Skin of body (tissue), 2 donors: Measurements from ENCODE around the gene MAP2K6. TPM values are rescaled to one million over a fixed set of nuclear protein-coding genes. Genes with fewer than 3 reads are reported as not detected.

ENCODE experiments used
- DNase-seq: peaks from one replicate; lab custom pipeline; 2025; lab: John Stamatoyannopoulos, UW
- total RNA-seq: library from RNA; depleted of rRNA; stranded (reverse); fragments of >200 nt; gene quantifications from one replicate; pipeline ENCODE4 v1.2.3, GENCODE V29; 2014

MAP2K6 gene
- total RNA-seq, 1 donor from 2014 or later: 8.6 TPM

- DNase-seq: no peak
Observed at GRCh38 chr17:69528035-69528434, 113.5 kb downstream of the MAP2K6 start.

- no peak for DNase-seq
Observed at GRCh38 chr17:69533481-69534234, 119.2 kb downstream of the MAP2K6 start.

DNA sequence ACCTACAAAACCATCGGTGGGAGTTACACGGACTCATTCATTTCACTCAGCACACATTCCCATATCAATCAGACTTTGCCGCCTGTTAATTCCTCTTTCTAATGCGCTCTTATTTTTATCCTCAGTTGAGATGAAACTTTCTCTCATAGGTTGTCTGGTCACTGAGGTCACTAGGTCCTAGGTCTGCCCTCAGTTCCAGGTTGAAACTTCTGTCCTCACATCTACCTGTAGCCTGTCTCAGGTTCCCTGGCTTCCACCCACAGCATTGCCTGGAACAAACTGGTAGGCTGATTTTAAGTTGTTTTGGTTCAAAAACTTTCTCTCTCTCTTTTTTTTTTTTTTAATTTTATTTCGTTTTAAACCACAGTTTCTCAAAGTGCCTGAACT lies 119.7 kb downstream of the MAP2K6 start:
- no peak for DNase-seq

DNA sequence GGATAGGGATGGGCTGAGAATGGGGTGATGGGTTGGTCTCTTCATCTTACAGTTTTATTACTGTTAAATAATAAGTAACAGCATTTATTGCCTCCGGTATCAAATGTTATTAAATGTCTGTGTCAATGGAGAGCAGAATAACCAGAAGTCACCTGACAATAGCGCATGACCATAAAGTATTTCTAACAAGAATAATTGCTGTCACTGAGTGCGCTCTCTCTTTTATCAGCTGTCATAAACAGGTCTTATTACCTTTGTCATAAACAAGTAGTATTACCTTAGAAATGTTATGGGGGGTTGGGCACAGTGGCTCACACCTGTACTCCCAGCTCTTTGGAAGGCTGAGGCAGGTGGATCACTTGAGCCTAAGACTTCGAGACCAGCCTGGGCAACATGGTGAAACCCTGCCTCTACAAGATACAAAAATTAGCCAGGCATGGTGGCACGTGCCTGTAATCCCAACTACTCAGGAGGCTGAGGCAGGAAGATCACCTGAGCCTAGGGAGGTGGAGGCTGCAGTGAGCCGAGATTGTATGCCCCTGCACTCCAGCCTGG lies 120.6 kb downstream of the MAP2K6 start:
- no peak for DNase-seq

GRCh38 chr17:69538795-69539194 lies 124.3 kb downstream of the MAP2K6 start:
- DNase-seq: no peak

- DNase-seq: no peak
Observed at GRCh38 chr17:69539274-69539673, 124.8 kb downstream of the MAP2K6 start.

GRCh38 chr17:69539781-69540319 lies 125.4 kb downstream of the MAP2K6 start:
- DNase-seq: no peak

DNA sequence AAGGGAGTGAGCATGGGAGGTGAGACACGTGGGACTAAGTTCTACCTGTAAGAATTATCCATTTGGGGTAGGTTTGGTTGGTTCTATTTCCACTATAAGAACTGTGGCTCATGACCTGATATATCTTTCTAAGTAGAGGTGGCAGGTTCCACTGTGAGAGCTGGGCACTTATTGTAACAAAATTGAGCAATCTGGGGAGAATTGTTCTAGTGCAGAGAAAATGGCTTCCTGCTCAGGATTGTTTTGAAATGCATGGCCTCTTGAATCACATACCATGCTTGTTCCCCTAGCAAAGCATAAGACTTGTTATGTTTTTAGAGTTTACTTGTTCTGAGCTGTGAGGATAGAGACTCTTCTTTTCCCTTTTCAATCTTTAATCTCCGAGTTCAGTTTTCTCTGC lies 125.9 kb downstream of the MAP2K6 start:
- no peak for DNase-seq

DNA sequence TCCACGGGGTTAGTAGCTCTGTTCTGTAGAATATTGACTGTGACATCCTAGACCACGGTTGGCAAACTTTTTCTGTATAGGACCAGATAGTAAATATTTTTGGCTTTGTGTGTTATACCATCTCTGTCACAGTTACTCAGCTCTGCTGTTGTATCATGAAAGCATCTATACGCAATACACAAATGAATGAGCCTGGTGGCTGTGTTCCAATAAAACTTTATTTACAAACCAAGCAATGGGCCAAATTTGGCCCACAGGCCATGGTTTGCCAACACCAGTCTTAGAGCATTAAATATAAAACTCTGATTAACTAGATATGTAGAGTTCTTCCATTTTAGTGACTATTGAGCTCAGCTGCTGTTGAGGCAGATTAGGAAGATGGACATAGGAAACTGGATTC lies 132.7 kb downstream of the MAP2K6 start:
- DNase-seq: no peak

DNA sequence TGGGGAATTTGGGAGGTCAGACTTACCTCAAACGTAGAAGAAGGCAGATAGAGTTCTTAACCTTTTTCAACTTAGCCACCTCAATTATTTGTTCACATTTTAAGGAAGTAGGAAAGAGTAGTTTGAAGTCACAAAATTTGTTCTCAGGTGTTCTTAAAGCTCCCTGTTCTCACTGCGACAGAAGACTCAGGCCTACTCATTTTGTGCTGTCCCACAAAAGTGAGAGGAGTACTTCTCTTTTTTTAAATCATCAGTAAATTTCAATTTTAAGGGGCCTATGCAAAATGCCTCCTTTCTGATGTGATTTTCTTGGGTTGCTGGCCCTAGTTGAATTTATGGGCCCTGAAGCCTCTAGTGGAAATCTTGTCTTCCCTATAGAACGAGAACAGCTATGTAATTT lies 133.4 kb downstream of the MAP2K6 start:
- no peak for DNase-seq

DNA sequence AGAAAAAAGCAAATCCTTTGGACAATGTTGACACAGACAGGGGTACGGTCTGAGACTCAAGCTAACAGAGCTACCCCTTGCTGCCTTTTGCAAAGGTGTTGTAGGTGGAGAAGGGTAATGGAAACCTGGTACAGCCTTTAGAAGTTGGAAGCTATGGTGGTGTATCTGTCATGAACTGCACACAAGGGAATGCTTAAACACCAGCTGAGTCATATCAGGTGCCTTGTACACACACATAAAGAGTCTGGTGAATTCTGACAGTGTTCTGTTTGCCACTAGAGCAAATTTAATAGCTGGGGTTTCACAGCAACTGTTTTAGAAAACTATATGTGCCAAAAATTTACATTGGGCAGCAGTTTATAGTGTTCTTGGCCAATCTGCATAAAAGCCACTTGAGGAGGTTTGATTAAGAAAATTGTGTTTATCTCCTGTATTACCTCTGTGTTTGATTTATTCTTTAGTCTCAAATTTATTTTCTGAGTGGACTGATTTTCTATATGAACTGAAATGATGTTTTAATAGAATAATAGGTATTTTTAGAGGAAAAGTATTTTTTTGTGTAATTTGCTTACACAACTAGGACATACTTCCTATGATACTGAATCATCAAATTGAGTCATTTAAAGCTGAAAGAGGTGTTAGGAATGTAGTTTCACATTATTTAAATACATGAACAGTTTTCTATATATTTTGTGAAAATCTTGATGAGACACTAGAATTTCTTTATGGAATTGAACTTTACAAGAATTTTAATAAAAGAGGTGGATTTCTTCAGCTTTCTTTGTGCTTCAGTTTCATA lies 136.9 kb downstream of the MAP2K6 start:
- no peak for DNase-seq

GRCh38 chr17:69552986-69553667 lies 138.6 kb downstream of the MAP2K6 start:
- no peak for DNase-seq

DNA sequence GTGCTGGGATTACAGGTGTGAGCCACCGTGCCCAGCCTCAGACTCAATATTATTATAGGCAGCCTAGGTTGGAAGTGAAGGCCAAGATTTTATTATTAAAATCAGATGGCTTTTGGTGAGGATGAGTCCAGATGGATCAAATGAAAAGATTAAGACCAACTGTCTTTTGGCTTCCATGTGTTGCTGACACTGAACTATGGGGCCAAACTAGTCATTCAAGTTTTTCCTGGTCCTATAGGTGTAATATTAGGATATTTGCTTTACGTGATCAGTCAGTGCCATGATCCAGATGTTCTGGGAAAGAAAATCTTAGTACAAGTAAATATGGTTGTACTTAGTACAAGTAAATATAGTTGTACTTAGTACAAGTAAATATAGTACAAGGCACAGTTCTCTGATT lies 140.6 kb downstream of the MAP2K6 start:
- no peak for DNase-seq

DNA sequence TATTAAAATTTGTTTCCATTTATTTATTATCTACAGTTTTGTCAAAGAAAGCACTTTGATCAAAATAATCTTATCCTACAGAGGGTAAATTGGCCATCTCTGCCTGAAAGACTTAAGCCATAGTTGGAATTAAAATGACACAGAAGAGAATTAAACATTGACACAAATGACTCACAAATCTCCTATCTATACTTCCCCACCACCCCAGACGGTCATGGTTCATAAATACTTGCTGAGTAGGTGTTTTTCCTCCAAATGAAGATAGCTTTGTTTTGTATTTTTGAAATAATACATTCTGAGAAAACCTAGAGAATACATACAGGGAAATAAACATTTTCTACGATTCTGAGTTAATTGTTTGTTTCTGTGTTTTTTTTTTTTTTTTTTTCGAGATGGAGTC lies 142.8 kb downstream of the MAP2K6 start:
- no peak for DNase-seq

DNA sequence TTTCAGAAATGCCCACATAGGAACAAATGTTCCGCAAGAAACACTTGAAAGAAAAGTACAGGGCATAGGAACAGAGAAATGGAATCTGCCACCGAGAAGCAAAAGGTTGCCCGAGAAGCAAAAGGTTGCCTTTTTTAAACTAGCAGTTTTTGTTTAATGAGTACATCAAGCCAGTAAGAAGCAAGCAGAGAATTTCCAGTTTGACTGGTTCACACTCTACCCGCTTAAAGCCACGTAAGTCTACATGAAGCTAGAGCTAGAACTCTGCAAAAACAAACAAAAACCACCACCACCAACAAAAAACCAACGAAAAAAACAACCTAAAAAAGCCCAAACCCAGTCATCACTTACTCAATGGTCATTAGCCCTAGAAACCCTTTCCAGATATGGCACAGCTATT lies 144.3 kb downstream of the MAP2K6 start:
- DNase-seq: no peak

DNA sequence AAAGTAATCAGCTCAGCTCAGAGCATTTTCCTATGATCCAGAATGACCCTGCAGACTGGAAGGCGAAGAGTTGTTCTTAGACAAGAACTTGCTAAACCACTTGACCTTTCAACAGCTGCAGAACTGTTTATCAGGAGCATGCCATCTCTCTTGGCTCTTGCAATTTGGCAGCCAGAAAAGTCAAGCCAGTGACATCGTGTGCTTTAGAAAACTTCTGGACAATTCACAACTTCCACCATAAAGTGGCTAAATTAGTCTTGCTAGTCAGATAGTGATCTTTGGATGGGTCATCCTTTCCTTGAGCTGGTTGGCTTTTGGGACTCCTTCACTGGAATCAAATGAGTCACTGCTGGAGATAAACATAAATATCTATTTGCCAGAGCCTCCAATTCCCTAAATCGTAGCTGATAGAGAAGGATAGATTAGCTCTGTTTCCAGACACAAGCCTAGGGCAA lies 146.5 kb downstream of the MAP2K6 start:
- no peak for DNase-seq

- DNase-seq: no peak
Observed at GRCh38 chr17:69561462-69561861, 147.0 kb downstream of the MAP2K6 start.

- no peak for DNase-seq
Observed at GRCh38 chr17:69565447-69565846, 150.9 kb downstream of the MAP2K6 start.

DNA sequence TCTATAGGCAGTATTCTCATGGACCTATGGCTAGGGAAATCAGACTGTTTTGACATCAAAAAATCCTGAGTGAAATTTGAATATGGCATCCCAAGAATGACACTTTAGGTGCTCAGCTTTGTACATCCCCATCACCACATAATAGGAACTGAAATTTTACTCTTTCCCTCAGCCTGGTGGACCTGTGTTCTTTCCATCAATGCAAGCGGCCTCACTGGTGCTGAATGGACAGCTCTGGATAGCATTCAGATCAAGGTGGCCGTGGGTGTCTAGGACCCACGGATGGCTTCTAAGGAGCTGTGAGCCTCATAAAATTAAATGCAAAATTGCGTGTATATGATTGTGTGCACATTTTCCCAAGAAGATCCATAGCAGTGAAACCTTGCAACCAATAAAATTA lies 152.6 kb downstream of the MAP2K6 start:
- DNase-seq: no peak

- DNase-seq: no peak
Observed at GRCh38 chr17:69572747-69573146, 158.2 kb downstream of the MAP2K6 start.

DNA sequence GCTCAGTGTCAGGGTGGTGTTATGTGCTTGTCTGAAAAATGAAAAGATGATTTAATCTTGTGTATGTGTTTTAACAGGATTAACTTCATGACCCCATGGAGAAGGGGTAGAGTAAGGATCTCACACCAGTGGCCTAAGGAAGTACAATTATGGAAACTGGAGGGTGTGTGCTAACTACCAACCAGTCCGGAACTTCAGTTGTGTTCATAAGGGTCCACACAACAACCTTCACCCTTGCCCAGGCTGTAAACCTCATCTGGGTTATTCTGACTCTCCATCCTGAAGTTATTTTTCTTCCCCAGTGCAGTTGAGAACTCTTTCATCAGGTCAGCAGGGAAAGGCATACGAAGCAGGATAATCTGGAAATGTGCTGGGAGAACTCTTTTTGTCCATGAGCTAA lies 158.9 kb downstream of the MAP2K6 start:
- no peak for DNase-seq
